K562 (cell line): ENCODE measurements around the gene ZC3H18. TPM values are rescaled to one million over a fixed set of nuclear protein-coding genes. Genes with fewer than 3 reads are reported as not detected.
A peak's percentile ranks its signal among the peaks of the same experiment; 100 is the strongest.

Experiments used
- ATF3 ChIP-seq, 2 experiments: fragments of 450-650 bp in 1 of 2; sonication (generic) in 1 of 2; formaldehyde crosslinking in 1 of 2; IDR thresholded peaks in 1 of 2; conservative IDR thresholded peaks in 1 of 2; 2 replicates each; pipeline versions ENCODE4 v1.6.1 to v1.8.1; 2016 to 2023; ENCODE audit warnings: mild to moderate bottlenecking in 2 of 2, moderate library complexity in 2 of 2, inconsistent platforms in 1 of 2, missing genetic modification reagents in 1 of 2
- CXXC5 ChIP-seq: fragments of 250-450 bp; sonication (Bioruptor Pico); IDR thresholded peaks from 2 replicates; pipeline ENCODE4 v1.8.0; 2022; ENCODE audit warnings: inconsistent platforms, mild to moderate bottlenecking, moderate library complexity
- GATAD2B ChIP-seq: fragments of 450-650 bp; IDR thresholded peaks from 2 replicates; pipeline ENCODE4 v1.6.1; 2017; ENCODE audit warnings: mild to moderate bottlenecking, borderline replicate concordance
- MBD2 ChIP-seq: sonication (generic); IDR thresholded peaks from 2 replicates; pipeline ENCODE4 v1.6.1; 2016; ENCODE audit warnings: low read depth, borderline replicate concordance
- NR2C2 ChIP-seq, 2 experiments: fragments of 200-800 bp in 1 of 2; sonication (Bioruptor generic) in 1 of 2; sonication (generic) in 1 of 2; formaldehyde crosslinking in 1 of 2; IDR thresholded peaks; 2 replicates each; pipeline versions ENCODE4 v1.6.1 to v1.8.0; 2016 to 2022; ENCODE audit warnings: mild to moderate bottlenecking in 1 of 2, missing compliant biosample characterization in 1 of 2, missing genetic modification characterization in 1 of 2, missing genetic modification reagents in 1 of 2
- OTX1 ChIP-seq: fragments of 450-650 bp; formaldehyde crosslinking; IDR thresholded peaks from 2 replicates; pipeline ENCODE4 v1.4.0; 2022; ENCODE audit warnings: mild to moderate bottlenecking
- RBM25 ChIP-seq: fragments of 200-400 bp; formaldehyde crosslinking; IDR thresholded peaks from 2 replicates; pipeline ENCODE4 v1.6.1; 2018; ENCODE audit warnings: low read length, low read depth, moderate library complexity; ENCODE audit not compliant: severe bottlenecking
- STAT5A ChIP-seq: IDR thresholded peaks from 2 replicates; pipeline ENCODE4 v1.6.1; 2012; ENCODE audit warnings: low read length, inconsistent platforms, borderline replicate concordance
- ZNF212 ChIP-seq: fragments of 450-650 bp; formaldehyde crosslinking; IDR thresholded peaks from 2 replicates; pipeline ENCODE4 v1.4.0; 2020; ENCODE audit warnings: mild to moderate bottlenecking
- ZNF436 ChIP-seq: fragments of 250-450, 450-650 bp; sonication (Bioruptor Pico); formaldehyde crosslinking; IDR thresholded peaks from 2 replicates; pipeline ENCODE4 v1.7.0; 2020; ENCODE audit warnings: mild to moderate bottlenecking
- ZNF518B ChIP-seq: fragments of 250-450 bp; sonication (Bioruptor Pico); IDR thresholded peaks from 2 replicates; pipeline ENCODE4 v1.5.0; 2021; ENCODE audit warnings: mild to moderate bottlenecking, moderate library complexity
- polyA plus RNA-seq, 8 experiments: library from polyadenylated mRNA; depleted of rRNA in 4 of 8; stranded (reverse) in 5 of 8; unstranded in 3 of 8; fragments of >200 nt; fragmentation: Nextera tagmentation in 2 of 8; fragmentation: Illumina TruSeq in 1 of 8; extraction: Ambion mirVana in 2 of 8; extraction: Trizol in 1 of 8; gene quantifications; 2 replicates each; pipeline versions ENCODE4 v1.2.1 to v1.2.3, GENCODE V29; 2011 to 2014; ENCODE audit warnings: inconsistent platforms in 1 of 8, missing spikeins in 1 of 8
- total RNA-seq, 7 experiments: library from RNA; depleted of rRNA in 6 of 7; stranded (reverse); fragments of >200 nt in 6 of 7; fragmentation: Illumina TruSeq in 2 of 7; extraction: Trizol in 2 of 7; gene quantifications; 2 replicates each; pipeline versions ENCODE4 v1.2.1 to v1.2.3, GENCODE V29; 2011 to 2021; ENCODE audit warnings: low replicate concordance in 1 of 7
- TF ChIP-seq, protein P1 (sequence below): fragments of 250-450 bp; sonication (Bioruptor Pico); IDR thresholded peaks from 2 replicates; pipeline ENCODE4 v1.4.0; 2020; ENCODE audit warnings: mild to moderate bottlenecking
- TF ChIP-seq, protein P2 (sequence below), 3 experiments: IDR thresholded peaks in 2 of 3; conservative IDR thresholded peaks in 1 of 3; 2 replicates each; pipeline ENCODE4 v1.5.1; 2011 to 2012; ENCODE audit warnings: low read length in 3 of 3, mild to moderate bottlenecking in 3 of 3, control low read depth in 2 of 3, improper control_type of control experiment in 1 of 3, inconsistent platforms in 1 of 3, low read depth in 1 of 3, mixed read lengths in 1 of 3, moderate library complexity in 1 of 3; ENCODE audit not compliant: insufficient read depth in 2 of 3

The ZC3H18 gene
- total and polyA plus RNA-seq, 9 of the 15 experiments (the other 6 are each of a cell fraction or from before 2014, with no cell fraction given), result 1.7 to 88.7 (median 26.9) TPM

- TF ChIP-seq, protein P1, sequence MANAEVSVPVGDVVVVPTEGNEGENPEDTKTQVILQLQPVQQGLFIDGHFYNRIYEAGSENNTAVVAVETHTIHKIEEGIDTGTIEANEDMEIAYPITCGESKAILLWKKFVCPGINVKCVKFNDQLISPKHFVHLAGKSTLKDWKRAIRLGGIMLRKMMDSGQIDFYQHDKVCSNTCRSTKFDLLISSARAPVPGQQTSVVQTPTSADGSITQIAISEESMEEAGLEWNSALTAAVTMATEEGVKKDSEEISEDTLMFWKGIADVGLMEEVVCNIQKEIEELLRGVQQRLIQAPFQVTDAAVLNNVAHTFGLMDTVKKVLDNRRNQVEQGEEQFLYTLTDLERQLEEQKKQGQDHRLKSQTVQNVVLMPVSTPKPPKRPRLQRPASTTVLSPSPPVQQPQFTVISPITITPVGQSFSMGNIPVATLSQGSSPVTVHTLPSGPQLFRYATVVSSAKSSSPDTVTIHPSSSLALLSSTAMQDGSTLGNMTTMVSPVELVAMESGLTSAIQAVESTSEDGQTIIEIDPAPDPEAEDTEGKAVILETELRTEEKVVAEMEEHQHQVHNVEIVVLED, result no peak
- TF ChIP-seq ZNF518B (no peak; the same call in 1 of the 2 replicates), STAT5A (no peak), RBM25 (no peak), NR2C2 (CRISPR knock-in tag; IDR thresholded peaks at IDR 0.05) (peak; percentile 93), NR2C2 (tag; IDR thresholded peaks at IDR 0.05) (peak; percentile 37; the same call in 1 of the 2 replicates), GATAD2B (no peak), MBD2 (no peak), CXXC5 (peak; percentile 49; the same call in 1 of the 2 replicates), ZNF436 (CRISPR knock-in tag) (no peak), ZNF212 (CRISPR knock-in tag) (no peak), ATF3 (IDR thresholded peaks at IDR 0.05) (peak; percentile 87), ATF3 (CRISPR knock-in tag; conservative IDR thresholded peaks at IDR 0.05) (peak; percentile 77; the same call in 1 of the 2 replicates), OTX1 (CRISPR knock-in tag) (no peak)
- TF ChIP-seq, protein P2, sequence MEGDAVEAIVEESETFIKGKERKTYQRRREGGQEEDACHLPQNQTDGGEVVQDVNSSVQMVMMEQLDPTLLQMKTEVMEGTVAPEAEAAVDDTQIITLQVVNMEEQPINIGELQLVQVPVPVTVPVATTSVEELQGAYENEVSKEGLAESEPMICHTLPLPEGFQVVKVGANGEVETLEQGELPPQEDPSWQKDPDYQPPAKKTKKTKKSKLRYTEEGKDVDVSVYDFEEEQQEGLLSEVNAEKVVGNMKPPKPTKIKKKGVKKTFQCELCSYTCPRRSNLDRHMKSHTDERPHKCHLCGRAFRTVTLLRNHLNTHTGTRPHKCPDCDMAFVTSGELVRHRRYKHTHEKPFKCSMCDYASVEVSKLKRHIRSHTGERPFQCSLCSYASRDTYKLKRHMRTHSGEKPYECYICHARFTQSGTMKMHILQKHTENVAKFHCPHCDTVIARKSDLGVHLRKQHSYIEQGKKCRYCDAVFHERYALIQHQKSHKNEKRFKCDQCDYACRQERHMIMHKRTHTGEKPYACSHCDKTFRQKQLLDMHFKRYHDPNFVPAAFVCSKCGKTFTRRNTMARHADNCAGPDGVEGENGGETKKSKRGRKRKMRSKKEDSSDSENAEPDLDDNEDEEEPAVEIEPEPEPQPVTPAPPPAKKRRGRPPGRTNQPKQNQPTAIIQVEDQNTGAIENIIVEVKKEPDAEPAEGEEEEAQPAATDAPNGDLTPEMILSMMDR (IDR thresholded peaks at IDR 0.05 in 2 of 3, conservative IDR thresholded peaks at IDR 0.05 in 1 of 3; ENCODE audit: insufficient read depth in 2 of 3, low read depth in 1 of 3, low read length in 3 of 3), result 0 out of 6 replicates have a peak, but pooled peaks of 1 of the 3 experiments have one; percentile 0
These were observed 9.3 kb upstream of the ZC3H18 start (continued) for GRCh38 chr16:88560714-88561484.
